Neuronal stem cell (in vitro differentiated cells): ENCODE measurements around the gene RNASEH1.

Source experiments
- DNase-seq: peaks from one replicate; pipeline ENCODE4 v3.0.0-alpha.2; 2013; ENCODE audit warnings: low spot score
- H2AFZ ChIP-seq: one replicate; pipeline ENCODE4 v1.6.1; 2013; ENCODE audit warnings: mild to moderate bottlenecking, low read length, inconsistent platforms
- H2AK5ac ChIP-seq: 2 replicates; pipeline ENCODE4 v1.6.1; 2013; ENCODE audit warnings: low read depth, mild to moderate bottlenecking, inconsistent platforms, low read length, moderate library complexity, mixed read lengths
- H2BK120ac ChIP-seq: 2 replicates; pipeline ENCODE4 v1.6.1; 2013; ENCODE audit warnings: low read depth, mild to moderate bottlenecking, inconsistent platforms, low read length, moderate library complexity, mixed read lengths
- H2BK12ac ChIP-seq: one replicate; pipeline ENCODE4 v1.6.1; 2013; ENCODE audit warnings: low read length, inconsistent platforms
- H2BK15ac ChIP-seq: 2 replicates; pipeline ENCODE4 v1.6.1; 2013; ENCODE audit warnings: mild to moderate bottlenecking, low read length, inconsistent platforms, mixed read lengths
- H2BK5ac ChIP-seq: one replicate; pipeline ENCODE4 v1.6.1; 2013; ENCODE audit warnings: inconsistent platforms, mild to moderate bottlenecking, low read length, moderate library complexity
- H3K14ac ChIP-seq: one replicate; pipeline ENCODE4 v1.6.1; 2013; ENCODE audit warnings: low read length, inconsistent platforms
- H3K18ac ChIP-seq: 2 replicates; pipeline ENCODE4 v1.6.1; 2013; ENCODE audit warnings: low read length, inconsistent platforms
- H3K23ac ChIP-seq: 2 replicates; pipeline ENCODE4 v1.6.1; 2013; ENCODE audit warnings: low read depth, mild to moderate bottlenecking, mixed read lengths, low read length, inconsistent platforms; ENCODE audit not compliant: poor library complexity
- H3K27ac ChIP-seq: replicated peaks from 3 replicates; pipeline ENCODE4 v1.5.1; 2013; ENCODE audit warnings: low read length, inconsistent platforms
- H3K27me3 ChIP-seq, 3 experiments: 2 replicates each; pipeline ENCODE4 v1.6.1; 2013; ENCODE audit warnings: low read length in 3 of 3, mild to moderate bottlenecking in 2 of 3, inconsistent platforms in 1 of 3, low read depth in 1 of 3, mixed read lengths in 1 of 3, moderate library complexity in 1 of 3; ENCODE audit not compliant: control insufficient read depth in 3 of 3, insufficient read depth in 3 of 3
- H3K36me3 ChIP-seq, 2 donors: replicated peaks in 1 of 2; 2 replicates each; pipeline ENCODE4 v1.6.1; 2013; ENCODE audit warnings: low read length in 2 of 2; ENCODE audit not compliant: control insufficient read depth in 2 of 2, insufficient read depth in 2 of 2
- H3K4ac ChIP-seq: 2 replicates; pipeline ENCODE4 v1.6.1; 2013; ENCODE audit warnings: inconsistent platforms, mild to moderate bottlenecking, low read length, moderate library complexity
- H3K4me1 ChIP-seq, 2 donors: 1 replicate in 1 of 2; 2 replicates in 1 of 2; pipeline ENCODE4 v1.6.1; 2013; ENCODE audit warnings: low read length in 2 of 2, low read depth in 1 of 2; ENCODE audit not compliant: control insufficient read depth in 2 of 2, insufficient read depth in 1 of 2
- H3K4me2 ChIP-seq: one replicate; pipeline ENCODE4 v1.6.1; 2013; ENCODE audit warnings: mild to moderate bottlenecking, low read length, inconsistent platforms; ENCODE audit not compliant: insufficient read depth, poor library complexity, severe bottlenecking
- H3K4me3 ChIP-seq, 2 donors: 2 replicates each; pipeline ENCODE4 v1.5.1; 2013; ENCODE audit warnings: low read length in 2 of 2, mild to moderate bottlenecking in 2 of 2, inconsistent platforms in 1 of 2, moderate library complexity in 1 of 2
- H3K79me1 ChIP-seq: one replicate; pipeline ENCODE4 v1.6.1; 2013; ENCODE audit warnings: low read depth, mild to moderate bottlenecking, inconsistent platforms, low read length, moderate library complexity
- H3K9ac ChIP-seq: one replicate; pipeline ENCODE4 v1.6.1; 2013; ENCODE audit warnings: mild to moderate bottlenecking, low read depth, low read length, inconsistent platforms; ENCODE audit not compliant: poor library complexity
- H3K9me3 ChIP-seq, 2 donors: replicated peaks in 1 of 2; 2 replicates each; pipeline versions ENCODE3 to v1.6.1; 2013; ENCODE audit warnings: low read length in 2 of 2, mild to moderate bottlenecking in 2 of 2, inconsistent platforms in 1 of 2, low read depth in 1 of 2, mixed read lengths in 1 of 2, moderate library complexity in 1 of 2; ENCODE audit not compliant: control insufficient read depth in 2 of 2, insufficient read depth in 1 of 2
- H4K8ac ChIP-seq: one replicate; pipeline ENCODE4 v1.6.1; 2013; ENCODE audit warnings: low read depth, mild to moderate bottlenecking, inconsistent platforms, low read length, moderate library complexity
- H4K91ac ChIP-seq: one replicate; pipeline ENCODE4 v1.6.1; 2013; ENCODE audit warnings: low read length, low read depth, mild to moderate bottlenecking, inconsistent platforms; ENCODE audit not compliant: poor library complexity
- WGBS, 2 donors: extraction: QIAGEN DNeasy Blood & Tissue Kit; methylation state at CpG; one replicate each; pipeline ENCODE4 v1.1.7; 2013; ENCODE audit warnings: missing lambda C conversion rate in 2 of 2, mixed read lengths in 1 of 2; ENCODE audit not compliant: insufficient read length in 2 of 2, insufficient replicate concordance in 1 of 2; ENCODE audit errors: extremely low coverage in 2 of 2; 5-methylcytosine and 5-hydroxymethylcytosine counted together

The RNASEH1 gene

DNA sequence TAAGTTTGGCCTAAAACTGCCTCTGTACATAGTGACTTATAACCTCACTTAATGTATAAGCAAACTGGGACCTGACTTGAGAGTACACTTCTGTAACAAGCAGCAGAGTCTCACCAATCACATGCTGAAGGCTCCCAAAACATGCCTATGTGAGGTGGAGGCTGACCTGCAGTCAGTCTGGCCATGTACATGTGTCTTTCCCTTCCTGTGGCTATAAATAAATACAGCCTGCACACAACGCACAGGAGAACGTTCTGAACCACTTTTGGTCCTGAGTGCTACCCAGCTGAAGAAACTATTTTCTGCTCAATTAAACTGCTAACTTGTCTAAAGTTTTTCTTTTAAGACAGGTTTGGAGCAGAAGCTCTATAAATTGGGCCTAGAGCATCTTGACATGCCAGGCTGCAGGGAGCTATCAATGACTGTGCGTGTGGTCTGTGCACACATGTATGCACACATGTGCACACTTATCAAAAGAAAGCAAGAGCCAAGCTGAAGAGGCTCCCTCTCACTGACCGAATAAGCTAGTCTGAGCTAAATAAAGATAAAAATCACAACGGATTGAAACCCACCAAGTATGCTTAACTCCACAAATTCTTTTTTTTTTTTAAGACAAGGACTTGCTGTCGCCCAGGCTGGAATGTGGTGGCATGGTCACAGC is 15.0 kb downstream of the RNASEH1 start:
- no peak overlapping the region for H3K4ac ChIP-seq
- peaks cover 2% of the 10 kb centered on the region for H3K79me1 ChIP-seq
- H3K27ac ChIP-seq = no peak overlapping the region
- no peak for DNase-seq
- H4K91ac ChIP-seq = no peak overlapping the region
- H2AFZ ChIP-seq = no peak overlapping the region
- H3K4me1 ChIP-seq = no peaks in the 10 kb centered on the region
- H3K4me2 ChIP-seq = no peak overlapping the region
- no peak overlapping the region for H2BK120ac ChIP-seq
- no peak overlapping the region for H3K4me3 ChIP-seq
- H4K8ac ChIP-seq = no peak overlapping the region
- H2BK5ac ChIP-seq = no peak overlapping the region
- H2BK12ac ChIP-seq = no peak overlapping the region
- no peak overlapping the region for H3K18ac ChIP-seq
- WGBS, 2 donors = no CpG with 5 or more reads among the region's 6 CpGs
- no peak overlapping the region for H3K9ac ChIP-seq
- no peak overlapping the region for H2BK15ac ChIP-seq
- no peak overlapping the region for H3K14ac ChIP-seq
- H3K36me3 ChIP-seq = peaks cover 29 to 87% of the 10 kb centered on the region in 2 donors
- no peaks in the 10 kb centered on the region for H3K27me3 ChIP-seq
- no peaks in the 10 kb centered on the region for H3K9me3 ChIP-seq
- no peak overlapping the region for H3K23ac ChIP-seq
- H2AK5ac ChIP-seq = no peak overlapping the region

DNA sequence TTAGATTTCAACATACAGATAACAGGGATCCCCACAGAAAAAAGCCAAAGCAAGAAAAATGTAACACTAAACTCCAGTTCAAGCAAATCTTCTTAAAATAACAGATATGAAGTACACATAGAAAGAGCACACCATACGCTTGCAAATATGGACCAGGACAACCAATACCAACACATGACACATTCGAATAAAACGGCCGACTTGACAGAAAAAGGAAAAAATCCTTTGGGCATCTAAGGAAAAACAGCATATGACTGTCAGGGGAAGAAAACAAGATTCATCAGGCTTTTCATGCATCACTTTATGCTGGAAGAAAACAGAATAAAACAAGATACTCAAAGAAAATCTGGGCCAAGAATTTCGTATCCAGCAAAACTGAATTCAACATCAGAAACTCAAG is 16.0 kb downstream of the RNASEH1 start:
- peaks cover 2% of the 10 kb centered on the region for H3K79me1 ChIP-seq
- H3K4me1 ChIP-seq = no peaks in the 10 kb centered on the region
- no peak overlapping the region for H2BK15ac ChIP-seq
- H2BK120ac ChIP-seq = no peak overlapping the region
- no peak overlapping the region for H2AK5ac ChIP-seq
- H3K4ac ChIP-seq = no peak overlapping the region
- no peak overlapping the region for H4K8ac ChIP-seq
- H3K36me3 ChIP-seq = peaks cover 25 to 77% of the 10 kb centered on the region in 2 donors
- no peak overlapping the region for H3K4me3 ChIP-seq
- no CpG with 5 or more reads among the region's 5 CpGs for WGBS, 2 donors
- H4K91ac ChIP-seq = no peak overlapping the region
- no peak overlapping the region for H2AFZ ChIP-seq
- no peak overlapping the region for H3K23ac ChIP-seq
- no peak overlapping the region for H3K4me2 ChIP-seq
- no peak overlapping the region for H3K9ac ChIP-seq
- no peak for DNase-seq
- no peaks in the 10 kb centered on the region for H3K9me3 ChIP-seq
- no peaks in the 10 kb centered on the region for H3K27me3 ChIP-seq
- H3K27ac ChIP-seq = no peak overlapping the region
- H3K14ac ChIP-seq = no peak overlapping the region
- no peak overlapping the region for H2BK5ac ChIP-seq
- no peak overlapping the region for H3K18ac ChIP-seq
- H2BK12ac ChIP-seq = no peak overlapping the region

DNA sequence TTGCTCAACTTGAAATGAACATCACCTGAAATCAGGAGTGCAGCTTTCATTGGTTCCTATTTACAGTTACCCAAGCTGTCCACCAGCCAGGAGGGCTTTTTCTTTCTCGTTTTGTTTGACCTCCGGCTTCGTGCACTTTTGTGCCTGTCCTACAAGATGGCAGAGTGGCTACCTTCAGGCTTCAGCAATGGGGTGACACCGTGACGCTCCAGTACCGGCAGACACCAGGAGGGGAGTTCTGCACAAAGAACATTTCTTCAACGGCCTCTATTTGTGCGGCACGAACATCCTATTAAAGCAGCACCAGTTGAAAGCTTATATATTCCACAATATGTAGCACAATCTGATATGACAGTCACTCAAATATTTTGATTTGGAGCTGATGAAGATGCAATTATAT is 18.3 kb downstream of the RNASEH1 start:
- no peak overlapping the region for H3K4me2 ChIP-seq
- no peak for DNase-seq
- H3K27me3 ChIP-seq = no peaks in the 10 kb centered on the region
- H2AFZ ChIP-seq = no peak overlapping the region
- no peak overlapping the region for H3K23ac ChIP-seq
- H3K9ac ChIP-seq = no peak overlapping the region
- no peak overlapping the region for H2AK5ac ChIP-seq
- H2BK120ac ChIP-seq = no peak overlapping the region
- H2BK5ac ChIP-seq = no peak overlapping the region
- H3K4ac ChIP-seq = no peak overlapping the region
- H2BK15ac ChIP-seq = no peak overlapping the region
- H4K8ac ChIP-seq = no peak overlapping the region
- H3K27ac ChIP-seq = no peak overlapping the region
- no peak overlapping the region for H3K14ac ChIP-seq
- H3K9me3 ChIP-seq = no peaks in the 10 kb centered on the region
- H3K4me3 ChIP-seq = no peak overlapping the region
- H2BK12ac ChIP-seq = no peak overlapping the region
- peaks cover 2% of the 10 kb centered on the region for H3K79me1 ChIP-seq
- no peak overlapping the region for H4K91ac ChIP-seq
- H3K18ac ChIP-seq = no peak overlapping the region
- peaks cover 0 to 5% of the 10 kb centered on the region in 2 donors for H3K4me1 ChIP-seq
- peaks cover 13 to 54% of the 10 kb centered on the region in 2 donors for H3K36me3 ChIP-seq
- WGBS, 2 donors = no CpG with 5 or more reads among the region's 9 CpGs

DNA sequence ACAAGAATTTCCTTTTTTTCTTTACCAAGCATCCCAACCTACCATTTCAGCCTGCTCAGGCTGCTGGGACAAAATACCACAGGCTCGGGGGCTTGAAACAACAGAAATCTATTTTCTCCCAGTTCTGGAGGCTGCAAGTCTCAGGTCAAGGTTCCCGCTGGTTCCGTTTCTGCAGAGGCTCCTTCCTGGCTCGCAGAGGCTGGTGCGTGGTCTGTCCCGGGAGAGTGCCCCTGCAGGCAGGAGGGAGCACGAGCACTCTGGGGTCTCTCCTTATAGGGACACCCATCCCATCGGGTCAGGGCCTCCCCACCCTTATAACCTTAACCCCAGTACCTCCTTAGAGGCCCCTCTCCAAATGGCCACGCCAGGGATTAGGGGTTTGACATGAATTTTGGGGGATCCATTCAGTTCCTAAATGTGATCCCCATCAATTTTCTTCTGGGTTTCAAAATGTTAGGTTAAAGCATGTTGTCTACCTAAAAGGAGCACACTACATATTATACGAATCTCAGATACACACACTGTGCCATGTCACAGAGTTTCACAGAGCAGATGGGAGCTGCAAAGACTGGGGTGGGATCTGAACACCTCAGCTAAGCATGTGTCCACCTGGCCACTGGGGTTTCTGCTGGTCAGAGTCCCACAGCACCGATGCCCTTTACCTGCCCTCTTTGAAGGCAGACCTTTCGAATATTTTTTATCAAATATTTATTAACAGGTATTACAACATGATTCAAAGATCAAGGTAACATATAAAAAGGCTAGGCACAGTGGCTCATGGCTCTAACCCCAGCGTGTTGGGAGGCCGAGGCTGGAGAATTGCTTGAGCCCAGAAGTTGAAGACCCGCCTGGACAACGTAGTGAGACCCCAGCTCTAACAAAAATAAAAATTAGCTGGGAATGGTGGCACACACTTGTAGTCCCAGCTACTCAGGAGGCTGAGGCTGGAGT is 21.2 kb downstream of the RNASEH1 start:
- Histone ChIP-seq H3K27ac (no peak overlapping the region), H3K14ac (no peak overlapping the region)
- WGBS, 2 donors = no CpG with 5 or more reads among the region's 16 CpGs

More for the DNA sequence above, 21.2 kb downstream of the RNASEH1 start:
- Histone ChIP-seq H2BK120ac (no peak overlapping the region), H3K9ac (no peak overlapping the region), H3K4me3 (peak overlapping the region in 1 of 2 donors; percentile 48), H3K27me3 (no peaks in the 10 kb centered on the region), H3K4ac (no peak overlapping the region), H4K91ac (no peak overlapping the region), H3K4me1 (peaks cover 0 to 14% of the 10 kb centered on the region in 2 donors), H3K18ac (no peak overlapping the region), H3K23ac (no peak overlapping the region), H2BK5ac (no peak overlapping the region), H3K79me1 (no peaks in the 10 kb centered on the region), H2BK15ac (no peak overlapping the region), H3K36me3 (peaks cover 6 to 33% of the 10 kb centered on the region in 2 donors), H3K4me2 (no peak overlapping the region), H2AFZ (peak overlapping the region; percentile 80), H4K8ac (no peak overlapping the region), H2AK5ac (no peak overlapping the region), H2BK12ac (no peak overlapping the region), H3K9me3 (peaks cover 0 to 1% of the 10 kb centered on the region in 2 donors)
- no peak for DNase-seq
